Neural progenitor cell (in vitro differentiated cells): ENCODE results near the gene CCND3. TPM values are rescaled to one million over a fixed set of nuclear protein-coding genes. Genes with fewer than 3 reads are reported as not detected.

Source experiments
- DNase-seq: peaks from one replicate; pipeline ENCODE4 v3.0.0-alpha.2; 2016; ENCODE audit warnings: low spot score
- H2AFZ ChIP-seq: fragments of 200-600 bp; sonication (generic); replicated peaks from 2 replicates; pipeline ENCODE4 v1.6.1; 2016; ENCODE audit warnings: antibody characterized with exemption
- H3F3A ChIP-seq: fragments of 200-600 bp; sonication (generic); 2 replicates; pipeline ENCODE4 v1.6.1; 2016; ENCODE audit warnings: antibody characterized with exemption, low read depth
- H3K27ac ChIP-seq: fragments of 200-600 bp; sonication (generic); 2 replicates; pipeline ENCODE4 v1.5.1; 2016; ENCODE audit warnings: mild to moderate bottlenecking
- H3K27me3 ChIP-seq: fragments of 200-600 bp; sonication (generic); 2 replicates; pipeline ENCODE4 v1.6.1; 2016; ENCODE audit warnings: mild to moderate bottlenecking, moderate library complexity
- H3K36me3 ChIP-seq: fragments of 200-600 bp; sonication (generic); 2 replicates; pipeline ENCODE4 v1.5.1; 2016
- H3K4me1 ChIP-seq: fragments of 200-600 bp; sonication (generic); 2 replicates; pipeline ENCODE4 v1.6.1; 2016; ENCODE audit warnings: mixed run types
- H3K4me2 ChIP-seq: fragments of 200-600 bp; sonication (generic); 2 replicates; pipeline ENCODE4 v1.6.1; 2016
- H3K4me3 ChIP-seq: fragments of 200-600 bp; sonication (generic); 2 replicates; pipeline ENCODE4 v1.5.1; 2016
- H3K79me2 ChIP-seq: fragments of 200-600 bp; sonication (generic); 2 replicates; pipeline ENCODE4 v1.6.1; 2016; ENCODE audit warnings: low read depth
- H3K9ac ChIP-seq: fragments of 200-600 bp; sonication (generic); 2 replicates; pipeline ENCODE4 v1.6.1; 2016
- H3K9me3 ChIP-seq: fragments of 200-600 bp; sonication (generic); 2 replicates; pipeline ENCODE4 v1.5.1; 2016; ENCODE audit warnings: low read depth
- H4K20me1 ChIP-seq: fragments of 200-600 bp; sonication (generic); 2 replicates; pipeline ENCODE4 v1.6.1; 2016; ENCODE audit warnings: low read depth
- H3K27ac Mint-ChIP-seq: 3 replicates; pipeline ENCODE4 v1.8.0; 2021; ENCODE audit warnings: mixed read lengths
- H3K27me3 Mint-ChIP-seq: 2 replicates; pipeline ENCODE4 v1.8.0; 2022; ENCODE audit warnings: low read depth, mild to moderate bottlenecking, inconsistent platforms, moderate library complexity, mixed read lengths; ENCODE audit not compliant: insufficient read depth
- H3K36me3 Mint-ChIP-seq: 3 replicates; pipeline ENCODE4 v1.8.0; 2021; ENCODE audit warnings: mixed read lengths
- H3K4me1 Mint-ChIP-seq: 3 replicates; pipeline ENCODE4 v1.8.0; 2021; ENCODE audit warnings: mixed read lengths
- H3K4me3 Mint-ChIP-seq: 3 replicates; pipeline ENCODE4 v1.8.0; 2021; ENCODE audit warnings: mild to moderate bottlenecking, moderate library complexity, mixed read lengths
- H3K9me3 Mint-ChIP-seq: 3 replicates; pipeline ENCODE4 v1.8.0; 2020; ENCODE audit warnings: mixed read lengths
- CTCF ChIP-seq: fragments of 200-600 bp; sonication (generic); IDR thresholded peaks from 2 replicates; pipeline ENCODE4 v1.5.1; 2017; ENCODE audit warnings: antibody characterized with exemption, mild to moderate bottlenecking
- EZH2 ChIP-seq: fragments of 200-600 bp; sonication (generic); IDR thresholded peaks from 2 replicates; pipeline ENCODE4 v1.6.1; 2017; ENCODE audit warnings: antibody characterized with exemption, mild to moderate bottlenecking, moderate library complexity
- EZH2phosphoT487 ChIP-seq: fragments of 200-600 bp; sonication (generic); IDR thresholded peaks from 2 replicates; pipeline ENCODE4 v1.6.1; 2017; ENCODE audit warnings: antibody characterized with exemption
- total RNA-seq: library from RNA; depleted of rRNA; stranded (reverse); fragments of >200 nt; gene quantifications from 2 replicates; pipeline ENCODE4 v1.2.3, GENCODE V29; 2015; ENCODE audit warnings: low replicate concordance

Gene CCND3
- total RNA-seq, 1 donor from 2014 or later, result 7.6 TPM

GRCh38 chr6:41976794-41977484 is 35.3 kb upstream of the CCND3 start:
- no peaks in the 10 kb centered on the region for H3K4me1 ChIP-seq
- H3K79me2 ChIP-seq, result no peaks in the 10 kb centered on the region
- H4K20me1 ChIP-seq, result no peaks in the 10 kb centered on the region
- no peak overlapping the region for H3K27ac Mint-ChIP-seq
- no peaks in the 10 kb centered on the region for H3K9me3 Mint-ChIP-seq
- TF ChIP-seq EZH2 (no peak), CTCF (no peak), EZH2phosphoT487 (no peak)
- H3K4me1 Mint-ChIP-seq, result no peaks in the 10 kb centered on the region
- H2AFZ ChIP-seq, result no peak overlapping the region
- no peak overlapping the region for H3K4me3 ChIP-seq
- no peak overlapping the region for H3K4me3 Mint-ChIP-seq
- no peak overlapping the region for H3K4me2 ChIP-seq
- H3K27me3 Mint-ChIP-seq, result no peaks in the 10 kb centered on the region
- no peaks in the 10 kb centered on the region for H3K36me3 ChIP-seq
- H3K9ac ChIP-seq, result no peak overlapping the region
- no peaks in the 10 kb centered on the region for H3K9me3 ChIP-seq
- no peak overlapping the region for H3K27ac ChIP-seq
- H3K36me3 Mint-ChIP-seq, result no peaks in the 10 kb centered on the region
- H3F3A ChIP-seq, result no peaks in the 10 kb centered on the region
- H3K27me3 ChIP-seq, result no peaks in the 10 kb centered on the region
- no peak for DNase-seq

- Histone ChIP-seq H3K4me2 (no peak overlapping the region), H3K9ac (no peak overlapping the region), H3K27me3 (no peaks in the 10 kb centered on the region), H3K4me3 (no peak overlapping the region), H3K79me2 (no peaks in the 10 kb centered on the region), H2AFZ (no peak overlapping the region), H3K4me1 (no peaks in the 10 kb centered on the region), H3K9me3 (no peaks in the 10 kb centered on the region), H3F3A (no peaks in the 10 kb centered on the region), H3K36me3 (no peaks in the 10 kb centered on the region), H4K20me1 (no peaks in the 10 kb centered on the region), H3K27ac (no peak overlapping the region)
- H3K9me3 Mint-ChIP-seq, result no peaks in the 10 kb centered on the region
- H3K4me1 Mint-ChIP-seq, result peaks cover 4% of the 10 kb centered on the region
- no peak for DNase-seq
- no peak overlapping the region for H3K27ac Mint-ChIP-seq
- H3K27me3 Mint-ChIP-seq, result peaks cover 3% of the 10 kb centered on the region
- no peak overlapping the region for H3K4me3 Mint-ChIP-seq
- no peaks in the 10 kb centered on the region for H3K36me3 Mint-ChIP-seq
- no peak for TF ChIP-seq CTCF
Measured at GRCh38 chr6:41975276-41975675, 33.7 kb upstream of the CCND3 start.

- H3K9ac ChIP-seq, result no peak overlapping the region
- no peaks in the 10 kb centered on the region for H3K4me1 ChIP-seq
- Mint-ChIP-seq H3K4me1 (peaks cover 4% of the 10 kb centered on the region), H3K9me3 (no peaks in the 10 kb centered on the region), H3K27me3 (peaks cover 3% of the 10 kb centered on the region), H3K27ac (no peak overlapping the region), H3K4me3 (no peak overlapping the region), H3K36me3 (no peaks in the 10 kb centered on the region)
- no peak overlapping the region for H3K4me3 ChIP-seq
- H3K9me3 ChIP-seq, result no peaks in the 10 kb centered on the region
- no peak for TF ChIP-seq CTCF
- TF ChIP-seq EZH2phosphoT487, result no peak
- TF ChIP-seq EZH2, result no peak
- H2AFZ ChIP-seq, result no peak overlapping the region
- H3K79me2 ChIP-seq, result no peaks in the 10 kb centered on the region
- H3F3A ChIP-seq, result no peaks in the 10 kb centered on the region
- H3K4me2 ChIP-seq, result no peak overlapping the region
- no peaks in the 10 kb centered on the region for H3K27me3 ChIP-seq
- H4K20me1 ChIP-seq, result no peaks in the 10 kb centered on the region
- no peak overlapping the region for H3K27ac ChIP-seq
- H3K36me3 ChIP-seq, result no peaks in the 10 kb centered on the region
- no peak for DNase-seq
Measured at GRCh38 chr6:41974281-41974825, 32.7 kb upstream of the CCND3 start.
